GM19328 (cell line): Measurements from ENCODE around the gene DCAF15.
"Not testable (repeated sequence)": the region's sequence is repeated elsewhere in the genome, so short reads cannot be mapped to it uniquely, and the experiment has no call there.

Experiments used
- ATAC-seq: cut with Tn5 transposase; IDR thresholded peaks from one replicate; pipeline ENCODE4 v1.9.1; 2021; ENCODE audit warnings: mild to moderate bottlenecking, moderate library complexity; ENCODE audit not compliant: unreplicated experiment

Gene DCAF15, protein sequence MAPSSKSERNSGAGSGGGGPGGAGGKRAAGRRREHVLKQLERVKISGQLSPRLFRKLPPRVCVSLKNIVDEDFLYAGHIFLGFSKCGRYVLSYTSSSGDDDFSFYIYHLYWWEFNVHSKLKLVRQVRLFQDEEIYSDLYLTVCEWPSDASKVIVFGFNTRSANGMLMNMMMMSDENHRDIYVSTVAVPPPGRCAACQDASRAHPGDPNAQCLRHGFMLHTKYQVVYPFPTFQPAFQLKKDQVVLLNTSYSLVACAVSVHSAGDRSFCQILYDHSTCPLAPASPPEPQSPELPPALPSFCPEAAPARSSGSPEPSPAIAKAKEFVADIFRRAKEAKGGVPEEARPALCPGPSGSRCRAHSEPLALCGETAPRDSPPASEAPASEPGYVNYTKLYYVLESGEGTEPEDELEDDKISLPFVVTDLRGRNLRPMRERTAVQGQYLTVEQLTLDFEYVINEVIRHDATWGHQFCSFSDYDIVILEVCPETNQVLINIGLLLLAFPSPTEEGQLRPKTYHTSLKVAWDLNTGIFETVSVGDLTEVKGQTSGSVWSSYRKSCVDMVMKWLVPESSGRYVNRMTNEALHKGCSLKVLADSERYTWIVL

DNA sequence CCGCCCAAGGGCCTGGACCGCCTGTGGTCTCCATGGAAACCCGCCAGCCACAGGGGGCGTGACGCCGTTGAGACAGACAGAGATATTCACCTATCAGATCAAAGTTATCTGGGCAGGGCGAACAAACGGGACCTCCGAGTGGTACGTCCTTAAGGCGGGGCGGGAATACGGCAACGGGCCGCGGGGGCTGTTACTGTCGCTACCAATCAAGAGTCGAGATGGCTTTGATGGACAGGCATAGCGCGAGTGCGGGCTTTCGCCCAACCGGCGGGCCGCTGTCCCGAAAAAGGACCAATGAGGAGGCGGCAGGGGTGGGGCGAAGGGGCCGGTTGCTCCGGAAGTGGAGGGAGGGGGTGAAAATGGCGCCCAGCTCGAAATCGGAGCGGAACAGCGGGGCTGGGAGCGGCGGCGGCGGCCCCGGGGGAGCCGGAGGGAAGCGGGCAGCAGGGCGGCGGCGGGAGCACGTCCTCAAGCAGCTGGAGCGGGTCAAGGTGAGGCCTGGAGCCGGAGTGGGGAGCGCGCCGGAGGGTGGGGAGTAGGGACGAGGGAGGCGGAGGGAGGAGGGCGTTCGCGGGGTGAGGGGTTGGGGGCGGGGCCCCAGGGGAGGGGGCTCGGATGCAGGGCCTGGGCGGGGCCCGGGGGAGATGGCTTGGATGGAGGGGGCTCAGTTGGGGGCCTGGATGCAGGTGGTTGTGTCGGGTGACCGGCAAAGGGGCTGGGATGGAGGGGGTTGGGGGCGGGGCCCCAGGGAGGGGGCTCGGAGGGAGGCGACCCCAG, at the start of gene DCAF15:
TSS of gene DCAF15 (plus strand) at position 356 of the 777 bp plus-strand sequence. CDS start at position 360, 4 bp downstream.
- peak; percentile 92 for ATAC-seq

DNA sequence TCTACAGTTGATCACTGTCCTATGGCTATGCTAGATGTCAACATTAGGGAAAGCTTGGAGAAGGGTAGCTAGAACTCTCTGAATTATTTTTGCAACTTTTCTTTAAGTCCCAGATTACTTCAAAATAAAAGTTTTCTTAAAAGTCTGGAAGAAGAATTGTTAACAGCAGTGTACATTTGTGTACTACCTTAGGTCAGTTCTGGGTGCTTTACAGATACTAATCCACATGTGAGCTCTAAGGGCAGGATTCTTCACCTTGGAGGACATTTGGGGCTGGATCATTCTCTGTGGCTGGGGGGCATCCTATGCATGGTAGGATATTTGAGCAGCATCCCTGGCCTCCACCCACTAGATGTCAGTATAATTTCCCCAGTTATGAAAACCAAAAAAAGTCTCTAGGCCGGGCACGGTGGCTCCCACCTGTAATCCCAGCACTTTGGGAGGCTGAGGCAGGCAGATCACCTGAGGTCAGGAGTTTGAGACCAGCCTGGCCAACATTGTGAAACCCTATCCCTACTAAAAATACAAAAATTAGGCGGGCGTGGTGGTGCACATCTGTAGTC, 49.2 kb upstream of the DCAF15 start:
- no peak for ATAC-seq

DNA sequence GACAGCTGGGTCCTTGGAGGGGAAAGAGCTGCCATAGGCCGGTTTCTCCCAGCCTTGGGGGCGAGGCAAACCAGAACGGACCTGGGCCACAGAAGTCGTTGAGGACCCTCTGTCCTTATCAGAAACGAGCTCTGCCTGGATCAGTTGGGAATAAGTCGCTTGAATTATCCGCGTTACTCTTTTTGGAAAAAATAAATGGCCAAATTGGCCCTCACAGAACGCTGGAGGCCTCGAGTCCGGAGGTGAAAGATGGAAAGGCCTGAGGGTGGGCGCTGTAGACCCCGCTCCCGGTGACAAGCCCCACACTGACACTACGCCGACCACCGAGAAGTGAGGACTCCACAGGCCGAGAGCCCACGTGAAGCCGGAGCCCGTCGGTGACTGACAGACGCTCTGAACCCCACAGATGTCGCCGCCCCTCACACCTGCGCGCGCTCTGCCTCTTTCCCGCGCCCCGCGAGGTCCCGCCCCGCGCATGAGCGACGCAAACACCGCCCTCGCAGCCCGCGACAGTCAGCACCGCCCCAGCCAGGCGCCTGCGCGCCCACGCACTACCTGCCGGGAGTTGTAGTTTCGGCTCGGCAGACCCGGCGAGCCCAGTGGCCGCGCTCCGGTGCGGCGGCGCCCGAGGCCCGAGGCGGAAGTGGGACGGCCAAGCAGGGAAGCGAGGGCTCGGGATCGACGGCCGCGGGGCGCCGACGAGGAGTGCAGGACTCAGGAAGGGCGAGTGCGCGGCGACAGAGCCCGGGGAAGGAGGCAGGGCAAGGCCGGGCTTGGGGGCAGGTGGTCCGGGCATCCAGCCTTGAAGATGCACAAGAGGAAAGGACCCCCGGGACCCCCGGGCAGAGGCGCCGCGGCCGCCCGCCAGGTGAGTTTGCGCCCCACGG, 46.4 kb upstream of the DCAF15 start, which contains the start of the genes BRME1 and CC2D1A:
TSS of gene BRME1 (minus strand) at position 484 of the 887 bp plus-strand sequence. CDS start 1,225 bp downstream, outside the sequence.
TSS of gene CC2D1A (plus strand) at position 568 of the 887 bp plus-strand sequence. CDS start at position 809, 241 bp downstream.
- peak; percentile 83 for ATAC-seq

DNA sequence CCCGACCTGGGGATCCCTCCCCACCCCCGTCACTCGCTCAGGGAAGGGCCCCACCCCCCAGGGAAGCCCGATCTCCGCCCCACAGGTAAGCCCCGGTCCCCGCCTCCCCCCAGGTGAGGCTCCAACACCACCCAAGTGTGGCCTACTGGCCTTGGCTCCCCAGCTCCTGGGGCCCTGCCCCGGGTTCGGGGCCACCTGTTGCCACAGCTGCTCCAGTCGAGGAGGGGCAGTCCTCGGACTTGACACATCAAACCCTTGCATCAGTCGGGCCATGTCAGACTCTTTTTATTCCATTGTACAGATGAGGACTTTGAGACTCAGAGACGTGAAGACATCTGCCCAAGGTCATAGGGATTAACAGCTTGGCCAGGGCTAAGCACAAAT, 45.8 kb upstream of the DCAF15 start:
- ATAC-seq = no peak

DNA sequence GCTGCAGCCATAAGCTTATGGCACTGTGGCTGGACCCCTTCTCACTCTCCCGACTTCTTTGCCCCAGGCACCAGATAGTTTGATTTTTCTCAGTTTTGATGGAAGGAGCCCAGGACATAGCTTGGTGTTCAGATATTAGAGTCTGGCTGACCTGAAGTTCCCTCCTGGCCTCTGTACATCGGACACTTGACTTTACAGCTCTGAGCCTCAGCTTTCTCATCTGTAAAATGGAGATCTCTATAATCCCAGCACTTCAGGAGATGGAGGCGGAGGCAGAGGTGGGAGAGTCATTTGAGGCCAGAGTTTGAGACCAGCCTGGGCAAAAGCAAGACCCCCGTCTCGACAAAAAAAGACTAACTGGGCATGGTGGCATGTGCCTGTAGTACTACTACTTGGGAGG, 45.4 kb upstream of the DCAF15 start:
- ATAC-seq = no peak

DNA sequence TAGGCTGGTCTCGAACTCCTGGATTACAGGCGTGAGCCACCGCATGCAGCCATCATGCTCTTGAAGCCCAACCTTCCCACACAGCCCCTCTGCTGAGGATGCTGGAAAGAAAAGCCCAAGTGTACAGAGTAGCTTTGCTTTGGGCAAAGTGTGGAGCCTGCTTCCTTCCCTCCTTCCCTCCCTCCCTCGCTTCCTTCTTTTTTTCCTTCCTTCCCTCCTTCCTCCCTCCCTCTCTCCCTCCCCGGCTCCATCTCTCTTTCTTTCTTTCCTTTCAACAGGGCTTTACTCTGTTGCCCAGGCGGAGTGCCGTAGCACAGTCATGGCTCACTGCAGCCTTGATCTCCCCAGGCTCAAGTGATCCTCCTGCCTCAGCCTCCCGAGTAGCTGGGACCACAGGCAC, 43.6 kb upstream of the DCAF15 start:
- no peak for ATAC-seq

DNA sequence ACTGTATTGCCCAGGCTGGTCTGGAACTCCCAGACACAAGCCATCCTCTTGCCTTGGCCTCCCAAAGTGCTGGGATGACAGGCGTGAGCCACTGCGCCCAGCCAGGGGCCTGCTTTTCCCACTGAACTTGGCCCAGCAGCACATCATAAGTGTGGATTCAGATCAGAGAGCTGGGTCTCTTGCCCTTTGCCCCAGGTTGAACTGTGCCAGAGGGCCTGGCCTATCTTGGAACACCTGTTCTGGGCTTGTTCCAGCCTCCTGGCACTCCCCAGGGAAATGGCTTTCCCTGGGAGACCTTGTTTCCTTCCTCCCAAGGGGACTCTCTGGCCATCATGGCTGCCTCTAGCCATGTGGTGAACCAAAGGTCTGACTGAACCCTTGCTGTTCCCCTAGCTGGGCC, 42.9 kb upstream of the DCAF15 start:
- no peak for ATAC-seq

DNA sequence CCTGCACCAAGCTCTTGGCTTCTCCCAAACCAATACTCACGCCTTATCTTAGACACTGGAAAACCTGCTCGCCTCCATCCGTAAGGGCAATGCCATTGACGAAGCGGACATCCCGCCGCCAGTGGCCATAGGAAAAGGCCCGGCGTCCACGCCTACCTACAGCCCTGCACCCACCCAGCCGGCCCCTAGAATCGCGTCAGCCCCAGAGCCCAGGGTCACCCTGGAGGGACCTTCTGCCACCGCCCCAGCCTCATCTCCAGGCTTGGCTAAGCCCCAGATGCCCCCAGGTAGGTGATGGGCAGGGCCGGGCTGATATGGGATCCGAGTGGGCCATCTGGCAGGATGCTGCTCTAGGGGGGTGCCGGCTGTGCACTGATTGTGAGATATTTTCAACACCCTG, 39.0 kb upstream of the DCAF15 start:
- no peak for ATAC-seq

DNA sequence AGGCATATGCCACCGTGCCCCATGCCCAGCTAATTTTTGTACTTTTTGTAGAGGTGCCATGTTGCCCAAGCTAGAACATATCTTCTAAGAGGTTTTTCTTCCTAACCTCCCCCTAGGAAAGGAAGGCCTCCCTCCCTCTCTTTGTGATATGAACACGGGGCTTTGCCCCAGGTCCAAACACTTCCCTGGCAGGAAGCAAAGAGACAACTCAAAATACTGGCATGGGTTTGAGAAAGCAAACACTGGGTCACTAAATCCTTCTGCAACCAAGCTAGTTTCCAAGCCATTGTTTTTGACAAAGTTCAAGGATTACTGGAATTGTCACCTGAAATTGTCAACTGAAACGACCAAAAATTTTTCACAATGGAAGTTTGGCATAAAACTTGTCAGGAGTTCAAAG, 37.5 kb upstream of the DCAF15 start:
- ATAC-seq = no peak

DNA sequence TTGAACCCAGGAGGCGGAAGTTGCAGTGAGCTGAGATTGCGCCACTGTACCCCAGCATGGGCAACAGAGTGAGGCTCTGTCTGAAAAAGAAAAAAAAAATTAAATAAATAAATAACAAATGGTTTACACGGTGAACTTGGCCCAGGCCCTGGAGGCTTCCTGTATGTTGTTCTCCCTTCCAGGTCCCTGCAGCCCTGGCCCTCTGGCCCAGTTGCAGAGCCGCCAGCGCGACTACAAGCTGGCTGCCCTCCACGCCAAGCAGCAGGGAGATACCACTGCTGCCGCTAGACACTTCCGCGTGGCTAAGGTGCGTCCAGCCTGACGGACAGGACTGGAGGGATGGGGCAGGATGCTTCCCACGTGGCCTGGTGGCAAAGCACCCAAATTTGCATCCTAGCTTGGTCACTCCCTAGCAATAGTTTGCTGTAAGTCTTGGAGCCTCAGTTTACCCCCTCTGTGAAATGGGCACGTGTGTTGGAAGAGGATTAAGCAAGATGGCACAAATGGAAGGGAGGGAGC, 34.4 kb upstream of the DCAF15 start:
- no peak for ATAC-seq

DNA sequence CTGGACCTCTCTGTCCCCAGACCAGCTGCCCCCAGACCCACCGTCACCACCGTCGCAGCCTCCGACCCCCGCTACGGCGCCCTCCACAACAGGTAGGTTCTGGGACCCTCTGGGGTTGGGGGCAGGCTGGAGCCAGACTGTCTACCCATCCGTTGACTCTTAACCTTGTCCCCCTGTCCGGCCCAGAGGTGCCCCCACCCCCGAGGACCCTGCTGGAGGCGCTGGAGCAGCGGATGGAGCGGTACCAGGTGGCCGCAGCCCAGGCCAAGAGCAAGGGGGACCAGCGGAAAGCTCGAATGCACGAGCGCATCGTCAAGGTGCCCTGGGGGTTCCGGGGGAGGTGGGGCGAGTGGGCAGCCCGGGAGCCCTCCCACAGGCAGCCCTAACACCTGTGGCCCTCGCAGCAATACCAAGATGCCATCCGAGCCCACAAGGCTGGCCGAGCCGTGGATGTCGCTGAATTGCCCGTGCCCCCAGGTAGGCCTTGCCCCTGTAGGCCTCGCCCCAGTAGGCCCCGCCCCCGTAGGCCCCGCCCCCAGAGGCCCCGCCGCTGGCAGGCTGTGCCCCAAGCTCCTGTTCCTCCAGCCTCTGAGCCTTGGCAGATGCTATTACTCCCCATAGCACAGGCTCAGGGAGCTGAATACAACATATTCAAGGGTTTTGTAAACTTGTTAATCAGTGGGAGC, 33.4 kb upstream of the DCAF15 start:
- ATAC-seq = no peak

DNA sequence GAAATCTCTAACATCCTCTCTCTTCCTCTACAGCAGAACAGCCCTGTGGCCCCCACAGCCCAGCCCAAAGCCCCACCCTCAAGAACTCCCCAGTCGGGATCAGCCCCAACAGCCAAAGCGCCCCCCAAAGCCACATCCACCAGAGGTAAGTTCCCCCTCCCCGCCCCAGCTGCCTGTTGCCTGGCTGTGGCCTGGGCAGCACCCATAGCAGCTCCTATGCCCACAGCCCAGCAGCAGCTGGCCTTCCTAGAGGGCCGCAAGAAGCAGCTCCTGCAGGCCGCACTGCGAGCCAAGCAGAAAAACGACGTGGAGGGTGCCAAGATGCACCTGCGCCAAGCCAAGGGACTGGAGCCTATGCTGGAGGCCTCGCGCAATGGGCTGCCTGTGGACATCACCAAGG, 31.8 kb upstream of the DCAF15 start:
- ATAC-seq = no peak

DNA sequence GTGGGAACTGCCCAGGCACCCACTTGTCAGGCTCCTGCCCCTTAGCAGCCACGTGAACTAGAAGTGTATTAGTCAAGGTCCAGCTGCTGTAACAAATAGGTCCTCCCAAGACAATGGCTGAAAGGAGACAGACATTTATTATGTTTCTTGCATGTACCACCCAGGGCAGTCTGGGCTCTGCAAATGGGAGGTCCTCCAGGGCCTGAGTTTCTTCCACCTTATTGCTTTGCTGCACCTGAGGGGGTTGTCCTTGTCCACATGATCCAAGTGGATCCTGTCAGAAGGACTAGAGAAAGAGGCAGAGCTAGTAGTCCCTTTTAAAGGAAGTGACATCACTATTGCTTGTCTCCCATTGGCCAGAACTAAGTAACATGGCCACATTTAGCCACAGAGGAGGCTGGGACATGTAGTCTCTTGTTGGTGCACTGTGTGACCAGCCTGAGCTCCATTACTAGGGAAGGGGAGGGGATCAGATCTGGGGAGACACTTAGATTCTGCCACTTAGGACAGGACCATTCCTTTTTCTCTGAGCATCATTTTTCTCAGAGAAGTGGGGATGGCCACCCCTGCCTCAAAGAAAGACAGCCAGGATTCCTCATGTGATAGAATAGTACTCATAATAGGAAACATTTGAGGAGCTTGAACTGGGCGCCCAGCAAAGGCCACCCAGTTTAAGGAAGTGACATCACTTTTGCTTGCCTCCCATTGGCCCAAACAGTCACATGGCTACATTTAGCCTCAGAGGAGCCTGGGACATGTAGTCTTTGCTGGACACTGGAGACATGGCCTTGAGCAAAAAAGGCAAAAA, 31.2 kb upstream of the DCAF15 start:
- no peak for ATAC-seq

DNA sequence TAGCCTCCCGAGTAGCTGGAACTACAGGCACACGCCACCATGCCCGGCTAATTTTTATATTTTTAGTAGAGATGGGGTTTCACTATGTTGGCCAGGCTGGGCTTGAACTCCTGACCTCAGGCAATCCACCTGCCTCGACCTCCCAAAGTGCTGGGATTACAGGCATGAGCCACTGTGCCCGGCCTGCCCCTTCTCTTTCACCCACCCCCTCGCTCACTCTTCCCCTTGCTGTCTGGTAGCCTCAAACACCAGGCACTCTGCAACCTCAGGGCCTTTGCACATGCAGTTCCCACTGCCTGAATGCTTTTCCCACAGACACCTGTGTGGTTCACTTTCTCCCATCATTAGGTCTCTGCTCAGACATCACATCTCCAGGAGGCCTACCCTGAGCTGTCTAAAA, 30.2 kb upstream of the DCAF15 start:
- ATAC-seq = not testable (repeated sequence)

DNA sequence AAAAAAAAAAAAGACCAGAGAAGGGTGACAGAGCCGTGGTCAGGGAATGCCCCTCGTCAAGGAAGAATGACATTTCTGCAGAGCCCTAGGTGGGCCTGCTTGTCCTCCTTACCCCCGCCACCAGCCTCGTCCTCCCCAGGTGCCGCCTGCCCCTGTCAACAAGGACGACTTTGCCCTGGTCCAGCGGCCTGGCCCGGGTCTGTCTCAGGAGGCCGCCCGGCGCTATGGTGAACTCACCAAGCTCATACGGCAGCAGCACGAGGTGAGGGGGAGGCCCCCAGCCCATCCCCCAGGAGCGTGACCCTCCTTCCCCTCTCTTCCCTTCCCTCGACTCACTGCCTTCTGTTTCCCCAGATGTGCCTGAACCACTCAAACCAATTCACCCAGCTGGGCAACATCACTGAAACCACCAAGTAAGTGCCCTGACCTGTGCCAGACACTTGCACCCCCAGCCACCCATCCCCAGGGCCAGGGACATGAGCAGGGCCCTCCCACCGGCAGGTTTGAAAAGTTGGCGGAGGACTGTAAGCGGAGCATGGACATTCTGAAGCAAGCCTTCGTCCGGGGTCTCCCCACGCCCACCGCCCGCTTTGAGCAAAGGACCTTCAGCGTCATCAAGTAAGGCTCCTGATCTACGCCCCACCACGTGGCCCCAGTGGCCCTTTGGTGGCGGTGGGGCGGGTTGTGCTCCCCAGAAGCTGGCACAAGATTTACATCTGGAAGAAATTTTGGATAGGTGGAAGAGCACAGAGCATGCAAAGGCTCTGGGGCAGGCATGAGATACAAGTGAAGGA, 28.9 kb upstream of the DCAF15 start:
- no peak for ATAC-seq

DNA sequence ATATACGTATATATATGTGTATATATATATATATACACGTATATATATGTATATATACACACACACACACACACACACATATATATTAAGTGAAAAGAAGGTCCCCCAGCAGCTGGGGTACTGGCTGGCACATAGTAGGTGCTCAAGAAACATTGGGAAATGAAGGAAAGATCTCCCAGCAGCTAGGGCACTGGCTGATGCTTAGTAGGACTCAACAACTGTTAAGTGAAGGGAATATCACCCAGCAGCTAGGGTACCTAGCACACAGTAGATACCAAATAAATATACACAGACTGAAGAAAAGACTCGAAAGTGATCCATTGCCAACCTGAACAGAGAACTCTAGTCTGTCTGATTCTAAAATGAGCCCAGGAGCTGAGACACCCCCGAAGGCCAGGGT, 26.3 kb upstream of the DCAF15 start:
- no peak for ATAC-seq

DNA sequence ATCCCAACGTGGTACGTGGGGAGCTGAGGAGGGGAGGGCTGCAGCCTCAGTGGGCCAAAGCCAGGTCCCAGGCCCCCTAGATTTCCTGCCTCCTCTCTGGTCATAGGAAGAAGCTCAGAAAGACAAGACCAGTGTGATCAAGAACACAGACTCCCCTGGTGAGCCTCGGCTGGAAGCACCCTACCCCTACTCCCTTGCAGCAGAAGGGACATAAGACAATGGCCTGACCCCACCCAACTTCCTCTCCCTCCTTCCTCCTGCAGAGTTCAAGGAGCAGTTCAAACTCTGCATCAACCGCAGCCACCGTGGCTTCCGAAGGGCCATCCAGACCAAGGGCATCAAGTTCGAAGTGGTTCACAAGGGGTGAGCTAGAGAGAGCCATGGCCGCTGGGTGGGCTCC, 25.6 kb upstream of the DCAF15 start:
- no peak for ATAC-seq

DNA sequence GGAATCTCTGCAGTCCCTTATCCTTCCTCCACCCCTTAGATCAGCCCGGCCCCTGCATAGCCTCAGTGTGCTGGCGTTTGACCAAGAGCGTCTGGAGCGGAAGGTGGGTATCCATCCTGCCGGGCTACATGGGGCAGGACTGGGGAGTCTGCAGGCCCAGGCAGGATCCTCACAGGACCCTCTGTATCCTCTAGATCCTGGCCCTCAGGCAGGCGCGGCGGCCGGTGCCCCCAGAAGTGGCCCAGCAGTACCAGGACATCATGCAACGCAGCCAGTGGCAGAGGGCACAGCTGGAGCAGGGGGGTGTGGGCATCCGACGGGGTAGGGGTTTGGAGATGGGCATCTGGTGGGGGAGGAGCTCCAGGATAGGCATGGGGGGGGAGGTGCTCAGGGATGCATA, 23.0 kb upstream of the DCAF15 start:
- no peak for ATAC-seq
